GM12878 (cell line): ENCODE data around the gene POLA1. TPM values are rescaled to one million over a fixed set of nuclear protein-coding genes. Genes with fewer than 3 reads are reported as not detected.

Experiments used
- ATAC-seq: fragments of 200-7000 bp; cut with Tn5 transposase; 3 replicates; pipeline ENCODE4 v1.9.1; 2020; ENCODE audit warnings: mild to moderate bottlenecking, moderate library complexity
- BruUV-seq: library from RNA; stranded (reverse); fragments of 400-500 nt; replicated peaks from 2 replicates; lab custom pipeline; 2021; lab: Mats Ljungman, UMichigan
- CTCF ChIA-PET: fragments of 300-600 bp; sonication (Branson Sonifier 250); formaldehyde crosslinking; extraction: SDS; loops from one replicate; lab custom pipeline; 2021; ENCODE audit warnings: inconsistent platforms; lab: Yijun Ruan, JAX
- POLR2A ChIA-PET: fragments of 350-600 bp; formaldehyde crosslinking; extraction: SDS; loops from one replicate; lab custom pipeline; 2021; ENCODE audit warnings: inconsistent platforms; lab: Charles Lee
- RAD21 ChIA-PET: fragments of 300-600 bp; sonication (Branson Sonifier 250); formaldehyde crosslinking; loops from one replicate; lab custom pipeline; 2023; ENCODE audit warnings: antibody characterized with exemption; ENCODE audit not compliant: unreplicated experiment; lab: Charles Lee
- SMC1A ChIA-PET: fragments of 300-600 bp; sonication (Branson Sonifier 250); formaldehyde crosslinking; loops from one replicate; lab custom pipeline; 2023; ENCODE audit not compliant: unreplicated experiment, uncharacterized antibody; lab: Charles Lee
- DNase-seq: peaks from one replicate; pipeline ENCODE4 v3.0.0-alpha.2; 2011; ENCODE audit warnings: low read depth, low spot score
- FAIRE-seq: peaks from 3 replicates; lab custom pipeline; 2011; peaks lifted over from hg19 to GRCh38; lab: Jason Lieb, UNC
- H2AFZ ChIP-seq: 2 replicates; pipeline ENCODE4 v1.6.0; 2011; ENCODE audit warnings: low read depth, low read length, control low read depth; ENCODE audit not compliant: control insufficient read depth
- H3K27ac ChIP-seq: 2 replicates; pipeline ENCODE4 v1.5.1; 2011; ENCODE audit warnings: control low read depth; ENCODE audit not compliant: control insufficient read depth, insufficient read depth
- H3K27me3 ChIP-seq, 2 experiments: replicated peaks in 1 of 2; 2 replicates each; pipeline versions ENCODE4 v1.6.0 to v1.6.1; 2011; ENCODE audit warnings: low read length in 1 of 2; ENCODE audit not compliant: control insufficient read depth in 2 of 2, insufficient read depth in 2 of 2
- H3K36me3 ChIP-seq, 2 experiments: 2 replicates each; pipeline ENCODE4 v1.5.1; 2011; ENCODE audit warnings: low read length in 1 of 2; ENCODE audit not compliant: control insufficient read depth in 2 of 2, insufficient read depth in 2 of 2
- H3K4me1 ChIP-seq: 2 replicates; pipeline ENCODE4 v1.6.1; 2011; ENCODE audit warnings: mild to moderate bottlenecking, low read length, moderate library complexity, mixed read lengths; ENCODE audit not compliant: control insufficient read depth, insufficient read depth
- H3K4me2 ChIP-seq: 2 replicates; pipeline ENCODE4 v1.6.0; 2011; ENCODE audit warnings: control low read depth; ENCODE audit not compliant: control insufficient read depth, insufficient read depth
- H3K4me3 ChIP-seq: fragments of 200-600 bp; sonication (generic); 2 replicates; pipeline ENCODE4 v1.5.1; 2016
- H3K79me2 ChIP-seq: 2 replicates; pipeline ENCODE4 v1.6.0; 2011; ENCODE audit warnings: low read length; ENCODE audit not compliant: control insufficient read depth, insufficient read depth
- H3K9ac ChIP-seq: 2 replicates; pipeline ENCODE4 v1.8.0; 2011; ENCODE audit warnings: low read length, control low read depth, mixed read lengths; ENCODE audit not compliant: control insufficient read depth, insufficient read depth
- H3K9me3 ChIP-seq: replicated peaks from 3 replicates; pipeline ENCODE4 v1.5.1; 2011; ENCODE audit warnings: mild to moderate bottlenecking, low read length; ENCODE audit not compliant: control insufficient read depth, insufficient read depth
- H4K20me1 ChIP-seq: 2 replicates; pipeline ENCODE4 v1.6.0; 2011; ENCODE audit not compliant: control insufficient read depth, insufficient read depth
- ATF2 ChIP-seq: IDR thresholded peaks from 2 replicates; pipeline ENCODE4 v1.6.1; 2012; ENCODE audit warnings: low read length, inconsistent platforms
- BHLHE40 ChIP-seq, 2 experiments: fragments of 450-650 bp in 1 of 2; IDR thresholded peaks; 2 replicates each; pipeline ENCODE4 v1.6.1; 2011 to 2017; ENCODE audit warnings: low read depth in 2 of 2, borderline replicate concordance in 1 of 2, improper control_type of control experiment in 1 of 2, low read length in 1 of 2, mild to moderate bottlenecking in 1 of 2
- CHD2 ChIP-seq: IDR thresholded peaks from 2 replicates; pipeline ENCODE4 v1.6.1; 2011; ENCODE audit warnings: low read depth, low read length, improper control_type of control experiment, borderline replicate concordance
- DPF2 ChIP-seq: fragments of 450-650 bp; IDR thresholded peaks from 2 replicates; pipeline ENCODE4 v1.6.1; 2017; ENCODE audit warnings: mild to moderate bottlenecking
- E2F4 ChIP-seq: IDR thresholded peaks from 2 replicates; pipeline ENCODE4 v1.6.1; 2012; ENCODE audit warnings: low read depth, low read length, improper control_type of control experiment
- EP300 ChIP-seq, 2 experiments: fragments of 150-350 bp in 1 of 2; IDR thresholded peaks; 2 replicates each; pipeline ENCODE4 v1.6.1; 2011 to 2012; ENCODE audit warnings: low read depth in 2 of 2, low read length in 2 of 2, borderline replicate concordance in 1 of 2, improper control_type of control experiment in 1 of 2, inconsistent platforms in 1 of 2; ENCODE audit not compliant: control insufficient read depth in 1 of 2
- FOS ChIP-seq: IDR thresholded peaks from 3 replicates; pipeline ENCODE4 v1.6.1; 2011; ENCODE audit warnings: borderline replicate concordance; ENCODE audit not compliant: insufficient read length; ENCODE audit errors: extremely low read depth
- GABPA ChIP-seq: IDR thresholded peaks from 2 replicates; pipeline ENCODE4 v1.6.1; 2014; ENCODE audit warnings: antibody characterized with exemption, low read depth, mild to moderate bottlenecking, inconsistent platforms
- IRF3 ChIP-seq: fragments of 450-650 bp; IDR thresholded peaks from 2 replicates; pipeline ENCODE4 v1.6.1; 2014; ENCODE audit warnings: mild to moderate bottlenecking
- IRF4 ChIP-seq: IDR thresholded peaks from 2 replicates; pipeline ENCODE4 v1.6.1; 2011; ENCODE audit warnings: low read depth, low read length
- SMARCA5 ChIP-seq: fragments of 450-650 bp; IDR thresholded peaks from 2 replicates; pipeline ENCODE4 v1.6.1; 2017; ENCODE audit warnings: mild to moderate bottlenecking
- TARDBP ChIP-seq: IDR thresholded peaks from 2 replicates; pipeline ENCODE4 v1.6.1; 2016; ENCODE audit warnings: borderline replicate concordance
- TCF12 ChIP-seq: IDR thresholded peaks from 2 replicates; pipeline ENCODE4 v1.6.1; 2011; ENCODE audit warnings: low read depth, mild to moderate bottlenecking, low read length
- USF1 ChIP-seq: IDR thresholded peaks from 2 replicates; pipeline ENCODE4 v1.6.1; 2011; ENCODE audit warnings: borderline replicate concordance, low read depth, mild to moderate bottlenecking, moderate library complexity, mixed read lengths, low read length; ENCODE audit not compliant: insufficient read depth; ENCODE audit errors: extremely low read length
- ZBTB11 ChIP-seq: fragments of 450-650 bp; formaldehyde crosslinking; IDR thresholded peaks from 2 replicates; pipeline ENCODE4 v1.5.0; 2022; ENCODE audit warnings: mild to moderate bottlenecking, missing genetic modification characterization
- WGBS: methylation state at CpG from one replicate; pipeline ENCODE4 v1.1.6; 2016; ENCODE audit warnings: low lambda C conversion rate; ENCODE audit not compliant: insufficient replicate concordance, insufficient coverage; ENCODE audit errors: missing lambda C conversion rate; 5-methylcytosine and 5-hydroxymethylcytosine counted together
- in situ Hi-C: fragments of 300-500 bp; cut with MboI; formaldehyde crosslinking; loops from 9 replicates; pipeline ENCODE4 v1.14.3; 2018; ENCODE audit warnings: mixed read lengths
- intact Hi-C: fragments of 100-400 bp; cut with micrococcal nuclease; formaldehyde crosslinking; loops from one replicate; pipeline ENCODE4 v1.14.2; 2022; ENCODE audit not compliant: unreplicated experiment
- polyA plus RNA-seq, 11 experiments: library from polyadenylated mRNA; depleted of rRNA in 4 of 11; unstranded in 6 of 11; stranded (reverse) in 5 of 11; fragments of >200 nt; fragmentation: Nextera tagmentation in 4 of 11; fragmentation: Illumina TruSeq in 1 of 11; extraction: Ambion mirVana in 4 of 11; extraction: Trizol in 1 of 11; gene quantifications; 1 replicate in 1 of 11; 2 replicates in 10 of 11; pipeline versions ENCODE4 v1.2.1 to v1.2.3, GENCODE V29; 2011 to 2016; ENCODE audit warnings: inconsistent platforms in 2 of 11, missing spikeins in 2 of 11, low read depth in 1 of 11
- total RNA-seq, 4 experiments: library from RNA; depleted of rRNA in 3 of 4; stranded (reverse); fragments of >200 nt in 3 of 4; fragmentation: Illumina TruSeq in 1 of 4; extraction: Trizol in 1 of 4; gene quantifications; 2 replicates each; pipeline versions ENCODE4 v1.2.1 to v1.2.3, GENCODE V29; 2013 to 2021

The POLA1 gene
- total and polyA plus RNA-seq, 10 of the 15 experiments (the other 5 are each of a cell fraction or from before 2014, with no cell fraction given), result 6.5 to 34.7 (median 24.8) TPM

GRCh38 chrX:24646006-24646405, 47.7 kb upstream of the POLA1 start (continued):
- TF ChIP-seq GABPA (no peak), FOS (no peak), EP300 (IDR thresholded peaks at IDR 0.05; ENCODE audit: borderline replicate concordance in 1 of 2, control insufficient read depth in 1 of 2, low read depth in 2 of 2, low read length in 2 of 2) (no peak), TARDBP (no peak)

- H3K4me3 ChIP-seq, result no peak overlapping the region
- CTCF ChIA-PET, result no interaction called here
- no peak for TF ChIP-seq E2F4
- no peak for TF ChIP-seq SMARCA5
- no peak for TF ChIP-seq DPF2
- TF ChIP-seq IRF3, result no peak
- TF ChIP-seq BHLHE40 (IDR thresholded peaks at IDR 0.05; ENCODE audit: borderline replicate concordance in 1 of 2, low read depth in 2 of 2, low read length in 1 of 2), result no peak
- TF ChIP-seq USF1, result no peak
- TF ChIP-seq IRF4, result no peak
- TF ChIP-seq ATF2, result no peak
- TF ChIP-seq ZBTB11, result no peak
- no peak for TF ChIP-seq EP300 (IDR thresholded peaks at IDR 0.05; ENCODE audit: borderline replicate concordance in 1 of 2, control insufficient read depth in 1 of 2, low read depth in 2 of 2, low read length in 2 of 2)
- TF ChIP-seq CHD2, result no peak
- no peak for TF ChIP-seq TCF12
Observed at GRCh38 chrX:24646745-24647182, 47.0 kb upstream of the POLA1 start.

More at GRCh38 chrX:24646745-24647182, 47.0 kb upstream of the POLA1 start:
- no peak overlapping the region for H3K9ac ChIP-seq
- RAD21 ChIA-PET, result no interaction called here
- BruUV-seq, result no TSS peak
- H3K4me1 ChIP-seq, result no peaks in the 10 kb centered on the region; the same call in 1 of the 2 replicates
- SMC1A ChIA-PET, result no interaction called here
- ATAC-seq (peak; percentile 17), FAIRE-seq (no peak), DNase-seq (no peak)
- peak overlapping the region; percentile 15; the same call in 1 of the 2 replicates for H2AFZ ChIP-seq
- POLR2A ChIA-PET, result no interaction called here
- H3K27ac ChIP-seq, result no peak overlapping the region
- H3K27me3 ChIP-seq, result peaks cover 0 to 12% of the 10 kb centered on the region in 2 experiments; a peak in 3 of 4 replicates
- WGBS, result 22% methylated on average over 13 of the region's 13 CpGs
- no peaks in the 10 kb centered on the region for H3K36me3 ChIP-seq
- H4K20me1 ChIP-seq, result no peaks in the 10 kb centered on the region
- in situ Hi-C loops, result no loop called here
- H3K4me2 ChIP-seq, result peak overlapping the region; percentile 52
- H3K79me2 ChIP-seq, result no peaks in the 10 kb centered on the region
- intact Hi-C loops, result no loop called here
- no peaks in the 10 kb centered on the region for H3K9me3 ChIP-seq
